HG02885 (cell line): ENCODE measurements around the gene GALK2.

Experiments
- ATAC-seq: cut with Tn5 transposase; IDR thresholded peaks from one replicate; pipeline ENCODE4 v1.9.1; 2021; ENCODE audit warnings: mild to moderate bottlenecking; ENCODE audit not compliant: unreplicated experiment, poor library complexity

The GALK2 gene

DNA sequence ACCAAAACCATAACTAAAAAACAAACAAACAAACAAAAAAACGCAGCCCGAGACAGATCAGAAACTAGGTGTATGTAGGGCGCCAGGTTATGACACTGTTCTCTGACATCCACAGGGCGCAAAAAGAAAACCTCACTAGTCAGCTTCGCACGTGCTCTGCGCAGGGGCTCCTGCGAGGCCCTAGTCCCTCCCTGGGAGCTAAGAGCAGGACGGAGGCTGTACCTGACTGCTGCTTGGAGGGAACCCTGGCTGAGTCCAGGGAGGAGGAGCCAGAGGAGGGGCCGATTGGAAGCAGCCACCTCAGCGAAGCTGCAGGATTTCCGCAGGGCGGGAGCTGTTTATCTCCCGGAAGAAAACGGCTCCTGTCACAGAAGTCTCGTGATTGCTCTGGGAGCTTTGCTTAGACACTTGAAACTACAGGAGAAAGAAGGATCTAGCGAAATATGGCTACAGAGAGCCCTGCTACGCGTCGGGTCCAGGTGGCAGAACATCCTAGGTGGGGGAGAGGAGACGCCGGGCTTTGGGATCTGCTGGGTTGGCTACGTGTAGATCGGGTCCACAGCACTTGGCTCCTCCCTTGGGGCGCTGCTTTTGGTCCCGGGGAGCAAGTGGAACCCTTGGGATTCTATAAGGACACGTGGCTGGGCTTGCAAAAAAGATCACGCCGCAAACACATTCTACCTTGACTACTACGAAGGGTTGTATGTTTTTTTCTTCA lies at the start of gene GALK2:
Gene GALK2 (plus strand): TSS at position 368 of the 718 bp plus-strand sequence. CDS start 76 bp downstream, at position 444.
- ATAC-seq = peak; percentile 97

DNA sequence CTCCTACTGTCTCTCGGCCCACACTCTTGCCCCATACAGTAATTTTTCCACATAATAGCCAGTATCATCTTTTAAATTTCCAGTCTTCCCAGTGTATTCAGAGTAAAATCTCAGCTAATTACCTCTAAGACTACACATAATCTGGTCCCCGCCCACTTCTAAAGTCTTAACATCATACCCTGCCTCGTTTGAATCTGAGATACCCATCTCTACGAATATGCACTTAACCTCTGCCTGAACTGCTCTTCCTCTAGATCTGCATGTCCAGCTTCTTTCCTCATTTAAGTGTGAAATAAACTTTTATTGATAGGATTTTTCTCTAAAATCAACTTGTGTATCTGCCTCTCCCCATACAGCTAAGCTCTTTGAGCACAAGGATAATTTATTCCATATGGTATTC lies 49.2 kb upstream of the GALK2 start:
- ATAC-seq = no peak

DNA sequence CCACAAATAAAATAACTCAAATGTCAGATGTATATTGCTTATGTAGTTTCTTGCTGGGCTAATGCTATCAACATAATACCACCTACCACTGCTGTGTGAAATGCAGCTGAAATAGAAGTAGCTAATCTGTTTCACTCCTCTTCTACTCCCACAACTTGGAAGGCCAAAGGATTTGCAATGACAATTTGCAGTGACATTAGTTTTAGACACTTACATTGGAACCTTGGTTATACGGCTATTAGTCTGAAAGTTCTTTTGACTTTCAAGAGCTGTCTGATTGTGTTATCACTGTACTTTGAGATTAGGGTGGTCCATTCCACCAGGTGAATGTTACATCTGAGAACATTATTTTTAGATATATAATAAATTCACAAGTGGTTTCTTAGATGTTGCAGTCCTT lies 48.1 kb upstream of the GALK2 start:
- ATAC-seq = no peak

DNA sequence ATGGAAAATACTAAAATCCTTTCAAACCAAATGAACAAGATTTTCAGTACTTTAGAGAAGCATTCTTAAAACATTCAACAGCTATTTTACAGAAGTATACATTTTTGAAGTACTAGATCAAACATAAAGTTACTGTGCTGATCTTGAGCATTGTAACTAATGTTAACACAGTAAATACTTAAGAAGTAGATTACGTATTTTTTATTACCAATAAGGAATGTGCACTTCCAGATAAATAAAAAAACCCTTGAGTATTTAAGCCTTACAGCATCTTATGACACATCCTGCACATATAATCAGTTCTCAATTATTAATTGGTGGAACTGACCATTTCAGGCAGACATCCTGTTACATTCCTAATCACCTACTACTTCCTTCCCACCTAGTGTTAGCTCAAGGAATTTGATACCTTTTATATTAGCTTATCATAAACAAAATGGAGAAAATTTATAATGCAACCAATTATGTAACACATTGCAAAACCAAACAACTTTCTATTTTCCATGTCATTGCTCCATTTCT lies 47.4 kb upstream of the GALK2 start:
- ATAC-seq = no peak

DNA sequence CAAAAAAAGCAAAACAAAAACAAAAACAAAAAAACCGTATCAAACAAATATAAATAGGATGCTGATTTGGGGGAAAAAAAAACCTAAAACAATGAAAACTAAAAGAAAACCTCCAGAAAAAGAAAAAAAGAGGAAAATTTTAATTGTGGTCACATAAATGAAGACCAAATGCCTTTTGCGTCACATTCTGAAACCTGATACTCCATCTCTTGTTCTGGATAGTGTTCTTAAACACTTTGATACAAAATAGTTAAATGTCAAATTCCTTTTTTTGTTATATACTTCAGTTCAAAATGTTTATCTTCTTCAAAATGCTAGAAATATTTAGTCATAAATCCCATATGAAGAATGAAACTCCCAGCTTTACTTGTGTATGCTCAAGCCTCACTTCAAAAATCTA lies 45.7 kb upstream of the GALK2 start:
- ATAC-seq = no peak

DNA sequence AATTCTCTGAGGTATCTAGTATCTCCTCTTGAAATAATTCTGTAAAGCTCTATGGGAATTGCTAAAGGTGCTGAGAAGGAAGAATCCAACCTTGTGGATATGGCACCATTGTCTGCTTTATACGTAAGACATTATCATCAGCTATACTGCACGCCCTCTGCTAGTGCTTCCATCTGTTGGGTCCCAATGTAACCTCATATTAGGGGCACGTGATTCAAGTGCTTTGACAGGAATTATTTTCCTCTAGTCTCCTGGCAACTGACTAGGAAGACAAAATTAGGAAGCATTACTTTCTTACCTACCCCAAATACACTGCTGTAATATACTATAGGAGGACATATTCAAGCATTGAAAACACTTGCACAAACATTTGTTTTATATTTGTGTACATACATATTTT lies 38.6 kb upstream of the GALK2 start:
- ATAC-seq = no peak

DNA sequence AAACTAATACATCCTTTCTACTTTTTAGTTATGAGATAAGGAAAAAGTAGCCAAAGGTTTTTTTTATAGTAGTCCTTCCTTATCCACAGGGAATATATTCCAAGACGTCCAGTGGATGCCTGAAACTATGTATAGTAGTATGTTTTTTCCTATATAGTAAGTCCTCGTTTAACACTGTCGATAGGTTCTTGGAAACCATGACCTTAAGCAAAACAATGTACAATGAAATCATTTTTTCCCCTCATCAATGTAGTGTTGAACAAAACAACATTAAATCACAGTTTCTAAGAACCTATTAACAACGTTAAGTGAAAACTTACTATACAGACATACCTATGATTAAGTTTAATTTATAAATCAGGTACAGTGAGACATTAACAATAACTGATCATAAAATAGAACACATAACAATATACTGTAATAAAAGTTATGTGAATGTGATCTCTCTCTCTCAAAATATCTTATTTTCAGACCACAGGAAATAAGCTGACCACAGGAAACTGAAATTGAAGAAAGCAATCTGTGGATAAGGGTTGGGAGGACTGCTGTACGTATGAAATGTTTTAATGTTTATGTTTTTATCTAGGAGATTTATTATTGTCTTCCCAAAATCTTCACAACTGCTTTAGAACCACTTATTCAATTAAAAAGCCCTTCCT lies 35.2 kb upstream of the GALK2 start:
- ATAC-seq = no peak

DNA sequence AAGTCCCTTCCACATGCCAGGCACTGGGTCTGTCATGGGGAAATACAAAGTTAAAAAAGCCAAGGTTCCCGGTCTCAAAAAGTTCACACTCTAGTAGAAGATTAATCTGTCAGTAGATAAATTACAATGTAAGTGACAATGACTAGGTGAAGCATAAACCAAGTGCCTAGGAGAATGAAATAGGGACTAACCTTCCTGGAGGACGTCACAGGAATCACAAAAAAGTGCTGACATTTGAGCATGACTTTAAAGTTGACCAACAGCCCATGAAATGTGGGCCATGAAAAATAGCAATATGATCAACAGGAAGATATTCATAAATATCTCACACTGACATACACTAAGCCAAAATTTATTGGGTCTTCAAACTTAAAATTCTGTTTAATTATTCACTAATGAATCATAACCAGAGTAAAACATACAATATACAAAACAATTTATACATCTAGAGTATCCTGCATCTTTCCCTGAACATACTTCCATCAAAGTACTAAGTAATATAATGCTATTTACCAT lies 34.6 kb upstream of the GALK2 start:
- no peak for ATAC-seq

DNA sequence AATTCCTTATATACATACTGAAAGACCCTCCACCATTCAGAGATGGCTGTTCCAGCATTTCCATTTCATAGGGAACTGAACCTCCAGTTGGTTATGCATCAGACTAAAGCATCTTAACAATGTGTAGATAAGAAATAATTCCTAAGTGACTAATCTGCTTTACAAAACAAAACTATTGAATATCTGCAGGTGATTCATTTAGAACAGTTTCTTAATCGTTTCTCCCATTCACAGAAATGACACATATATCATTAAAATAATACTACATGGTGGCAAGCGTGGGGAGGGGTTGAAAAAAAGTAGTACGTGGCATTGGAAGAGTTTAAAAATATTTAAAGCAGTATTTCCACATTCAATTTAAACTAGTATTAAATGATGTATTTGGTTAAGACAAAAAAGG lies 34.1 kb upstream of the GALK2 start:
- ATAC-seq = no peak

DNA sequence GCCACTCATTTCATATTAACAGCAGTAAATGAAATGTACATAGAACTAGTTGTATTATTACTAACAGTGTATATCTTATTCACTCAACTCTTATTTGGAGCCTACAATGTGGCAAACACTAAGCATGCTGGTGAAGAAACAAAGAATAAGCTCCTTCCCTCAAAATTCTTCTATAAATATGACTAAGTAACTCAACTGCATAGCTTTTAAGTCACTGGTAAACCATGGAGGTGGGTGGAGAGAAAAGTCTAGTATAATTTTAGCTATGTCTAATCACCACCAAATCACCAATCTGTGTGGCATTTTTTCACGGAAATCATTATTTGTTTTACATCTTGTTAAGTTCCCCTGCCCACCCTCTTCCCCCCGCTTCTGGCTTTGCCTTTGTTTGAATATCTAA lies 32.2 kb upstream of the GALK2 start:
- no peak for ATAC-seq

DNA sequence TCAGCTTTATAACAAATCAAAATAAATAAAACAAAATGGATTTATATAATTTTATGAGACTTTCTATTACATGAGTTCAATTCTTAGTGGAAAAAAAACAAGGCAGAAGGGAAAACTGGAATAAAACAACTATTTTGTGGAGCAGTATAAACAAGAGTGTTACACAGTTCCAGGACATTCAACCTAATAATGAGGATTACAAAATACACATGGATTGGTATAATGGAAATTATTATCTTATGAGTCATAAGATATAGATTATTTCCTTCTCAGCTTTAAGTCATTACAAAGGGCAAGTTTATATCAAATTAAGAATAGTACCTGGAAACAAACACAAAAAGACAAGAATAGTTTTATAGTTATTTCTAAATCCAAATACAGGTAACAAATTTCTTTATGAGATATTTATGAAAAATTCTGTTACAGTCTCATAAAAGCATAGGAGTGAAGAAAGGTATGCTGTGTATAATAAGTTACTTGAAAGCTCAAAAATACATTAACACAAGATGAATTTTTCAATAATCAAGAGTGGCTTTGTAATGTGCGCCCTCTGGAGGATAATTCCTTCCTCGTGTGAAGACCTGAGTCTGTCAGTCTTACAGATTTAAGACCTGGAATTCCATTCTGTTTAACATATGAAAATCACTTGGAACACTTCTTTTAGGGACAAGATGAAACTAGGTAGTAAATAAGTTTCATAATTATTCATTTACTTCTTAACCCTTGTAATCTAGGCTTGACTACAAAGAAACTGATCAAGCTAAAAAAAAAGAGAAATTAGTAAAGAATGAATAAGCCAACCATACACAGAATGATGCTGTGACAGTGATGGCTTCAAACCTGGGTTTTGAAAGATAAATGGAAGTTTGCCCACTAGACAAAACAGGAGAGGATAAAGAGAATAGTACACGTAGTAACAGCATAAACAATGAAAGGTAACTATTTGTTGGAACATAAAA lies 24.1 kb upstream of the GALK2 start:
- ATAC-seq = no peak

DNA sequence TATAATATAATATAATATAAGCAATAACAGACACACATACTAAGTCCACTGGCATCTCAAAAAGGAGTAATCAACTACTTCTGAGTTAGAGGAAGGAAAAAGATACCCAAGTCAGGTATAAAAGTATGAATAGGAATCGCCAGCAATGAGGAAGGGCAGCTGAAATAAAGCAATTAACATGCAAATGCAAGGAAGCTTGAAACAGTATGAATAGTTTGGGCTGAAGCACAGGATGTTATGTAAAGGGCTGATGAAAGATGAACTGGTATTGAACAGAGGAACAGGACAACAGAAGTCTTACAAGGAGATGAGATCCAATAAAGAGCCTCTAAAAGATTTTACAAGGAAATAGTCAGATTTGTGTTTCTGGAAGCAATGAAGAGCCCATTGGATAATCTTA lies 21.7 kb upstream of the GALK2 start:
- ATAC-seq = no peak

DNA sequence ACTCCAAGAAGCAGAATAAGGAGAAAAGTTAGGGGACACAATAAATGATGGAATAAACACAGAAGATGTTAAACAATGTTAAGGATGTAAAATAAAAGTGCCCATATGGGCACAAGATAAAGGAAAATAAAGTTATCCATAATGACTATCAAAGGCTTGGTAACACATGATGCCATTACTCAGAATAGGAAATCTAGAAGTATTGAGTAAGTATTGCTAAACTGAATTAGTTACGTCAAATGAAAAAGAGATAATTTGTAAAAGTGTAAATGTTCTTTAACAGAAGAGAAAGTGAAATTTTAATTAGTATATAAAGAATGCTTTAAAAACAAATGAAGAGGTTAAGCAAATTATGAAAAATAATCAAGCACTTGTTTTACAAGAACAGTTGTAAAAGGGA lies 21.3 kb upstream of the GALK2 start:
- ATAC-seq = no peak

DNA sequence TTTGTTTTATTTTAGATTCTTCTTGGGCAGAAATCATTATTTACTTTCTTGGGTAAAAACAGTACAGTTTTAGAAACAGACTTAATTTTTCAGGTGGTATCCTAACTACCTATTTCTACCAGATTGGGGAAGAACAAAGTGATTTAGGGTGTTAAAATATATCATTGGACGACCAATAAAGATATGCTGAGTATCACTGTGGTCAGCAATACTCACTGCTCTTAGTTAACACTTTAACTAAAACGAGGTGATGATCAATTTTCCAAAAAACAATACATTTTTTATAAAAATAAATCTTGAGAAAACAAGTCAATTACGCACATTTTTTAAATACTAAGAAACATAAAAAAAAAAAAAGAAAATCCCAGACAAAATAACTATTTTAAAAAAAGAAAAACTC lies 18.2 kb upstream of the GALK2 start:
- ATAC-seq = no peak

DNA sequence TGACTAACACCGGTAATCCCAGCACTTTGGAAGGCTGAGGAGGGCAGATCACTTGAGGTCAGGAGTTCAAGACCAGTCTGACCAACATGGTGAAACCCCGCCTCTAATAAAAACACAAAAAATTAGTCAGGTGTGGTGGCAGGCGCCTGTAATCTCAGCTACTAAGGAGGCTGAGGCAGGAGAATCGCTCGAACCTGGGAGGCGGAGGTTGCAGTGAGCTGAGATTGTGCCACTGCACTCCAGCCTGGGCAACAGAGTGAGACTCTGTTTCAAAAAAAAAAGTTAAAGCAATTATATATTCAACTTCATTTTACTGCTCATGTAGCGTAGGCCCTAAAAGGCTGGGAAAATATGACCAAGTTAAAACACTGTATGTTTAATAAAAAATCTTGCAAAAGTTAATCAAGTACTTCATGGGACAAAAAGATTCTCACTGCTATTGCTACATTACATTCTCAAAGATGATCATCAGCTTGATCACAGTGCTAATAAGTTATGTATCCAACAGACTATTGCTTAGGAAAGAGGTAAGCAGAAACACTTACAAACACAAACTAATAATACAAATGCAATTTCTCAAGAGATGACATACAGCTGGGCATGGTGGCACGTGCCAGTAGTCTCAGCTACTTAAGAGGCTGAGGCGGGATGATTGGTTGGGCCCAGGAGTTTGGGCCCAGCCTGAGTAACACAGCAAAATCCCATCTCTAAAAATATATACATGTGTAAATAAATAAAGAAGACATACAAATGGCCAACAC lies 17.3 kb upstream of the GALK2 start:
- no peak for ATAC-seq

DNA sequence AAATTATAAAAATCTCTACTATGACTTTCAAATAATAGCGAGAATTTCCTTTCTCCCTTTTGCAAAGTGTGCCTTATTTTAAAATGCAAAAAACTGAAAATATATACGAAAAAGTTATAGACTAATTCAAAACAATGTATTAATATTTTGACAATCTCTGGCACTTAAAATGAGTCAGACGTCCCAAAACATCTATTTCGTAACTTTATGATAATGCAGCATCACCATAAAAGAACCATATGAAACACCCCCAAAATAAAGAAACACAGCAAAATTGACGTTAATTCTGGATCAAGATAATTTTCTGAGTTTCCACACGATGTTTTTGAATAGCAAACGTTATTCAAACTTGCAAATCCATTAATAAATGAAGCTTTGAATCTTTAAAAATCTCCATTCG lies 15.7 kb upstream of the GALK2 start:
- no peak for ATAC-seq

DNA sequence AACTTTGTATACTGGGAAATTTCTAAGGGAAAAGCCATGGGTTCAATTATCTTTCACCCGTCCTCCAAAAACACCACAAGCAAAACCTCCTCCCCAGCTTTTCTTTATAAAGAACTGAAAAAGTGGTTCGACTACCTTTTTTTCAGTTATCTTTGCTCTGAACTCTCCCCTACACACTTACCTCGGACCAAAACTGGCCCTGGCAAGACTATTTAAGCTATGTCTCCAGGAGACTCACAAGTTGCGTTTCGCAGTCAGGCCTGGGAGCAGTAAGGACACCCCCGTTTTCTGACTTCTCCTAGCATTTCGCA lies 15.3 kb upstream of the GALK2 start:
- ATAC-seq = no peak

DNA sequence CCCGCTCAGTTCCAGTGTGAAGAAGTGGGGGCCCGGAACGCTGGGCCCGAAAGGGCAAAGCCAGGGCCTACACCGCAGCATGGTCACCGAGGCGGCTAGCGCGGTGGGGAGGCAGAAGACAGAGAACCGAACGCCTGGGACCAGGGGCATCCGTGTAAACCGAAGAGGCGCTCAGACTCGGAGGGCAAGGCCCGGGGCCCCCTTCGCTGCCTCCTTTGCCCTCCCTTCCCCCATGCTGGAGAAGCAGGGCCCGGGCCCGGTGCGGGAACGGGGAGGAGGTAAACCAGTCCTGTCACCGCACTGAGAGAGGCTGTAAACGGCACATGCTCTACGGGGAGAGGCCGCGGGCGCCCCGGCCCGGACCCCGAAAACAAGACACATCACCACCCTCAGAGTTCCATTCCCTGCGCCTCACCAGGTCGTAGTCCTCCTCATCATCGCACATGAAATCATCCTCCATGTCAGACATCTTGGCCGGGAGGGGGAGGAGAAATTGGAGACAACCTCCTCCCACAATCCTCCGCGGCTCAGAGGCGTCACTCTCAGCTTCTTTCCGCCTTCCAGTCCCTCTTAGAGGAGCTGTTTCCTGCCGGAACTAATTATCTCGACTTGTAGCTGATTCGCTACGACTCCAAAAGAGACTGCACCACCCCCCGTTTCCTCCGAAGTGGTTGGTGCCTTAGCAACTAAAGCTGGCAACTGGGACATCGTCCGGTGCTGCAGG lies 14.8 kb upstream of the GALK2 start, which contains the start of gene COPS2:
Gene COPS2 (minus strand): TSS at position 490 of the 724 bp plus-strand sequence. CDS start 21 bp downstream, at position 469.
- peak; percentile 91 for ATAC-seq
